K562 (cell line): Measurements from ENCODE around the gene SERF2. TPM values are rescaled to one million over a fixed set of nuclear protein-coding genes. Genes with fewer than 3 reads are reported as not detected.

ENCODE experiments used
- ATF1 ChIP-seq, 2 experiments: fragments of 450-650 bp in 1 of 2; IDR thresholded peaks; 2 replicates each; pipeline ENCODE4 v1.6.1; 2016; ENCODE audit warnings: missing compliant biosample characterization in 1 of 2, missing genetic modification characterization in 1 of 2
- BRD4 ChIP-seq: fragments of 200-600 bp; sonication (generic); IDR thresholded peaks from 2 replicates; pipeline ENCODE4 v1.6.1; 2017; ENCODE audit warnings: inconsistent platforms
- CLOCK ChIP-seq: fragments of 250-450 bp; sonication (Bioruptor Pico); IDR thresholded peaks from 2 replicates; pipeline ENCODE4 v1.4.0; 2020; ENCODE audit warnings: mild to moderate bottlenecking, moderate library complexity, borderline replicate concordance
- CSDE1 ChIP-seq, 2 experiments: fragments of 450-650 bp; IDR thresholded peaks; 2 replicates each; pipeline ENCODE4 v1.6.1; 2016; ENCODE audit warnings: mild to moderate bottlenecking in 1 of 2
- FOSL1 ChIP-seq: fragments of 200-800 bp; sonication (Bioruptor generic); conservative IDR thresholded peaks from 2 replicates; pipeline ENCODE4 v1.6.1; 2016; ENCODE audit warnings: missing genetic modification characterization, missing compliant biosample characterization
- MED1 ChIP-seq: sonication (generic); formaldehyde crosslinking; IDR thresholded peaks from 2 replicates; pipeline ENCODE4 v1.8.1; 2023; ENCODE audit warnings: missing genetic modification reagents, borderline replicate concordance
- NFRKB ChIP-seq: fragments of 450-650 bp; IDR thresholded peaks from 2 replicates; pipeline ENCODE4 v1.6.1; 2016; ENCODE audit warnings: low read depth
- PTBP1 ChIP-seq: fragments of 200-400 bp; formaldehyde crosslinking; IDR thresholded peaks from 2 replicates; pipeline ENCODE4 v1.6.1; 2017; ENCODE audit warnings: low read depth, low read length
- RBFOX2 ChIP-seq: fragments of 200-400 bp; formaldehyde crosslinking; IDR thresholded peaks from 2 replicates; pipeline ENCODE4 v1.6.1; 2017; ENCODE audit warnings: low read depth, mild to moderate bottlenecking, low read length, moderate library complexity
- SOX6 ChIP-seq: fragments of 450-650 bp; IDR thresholded peaks from 2 replicates; pipeline ENCODE4 v1.6.1; 2014; ENCODE audit warnings: mild to moderate bottlenecking
- SRF ChIP-seq, 2 experiments: fragments of 250-450, 450-650 bp in 1 of 2; sonication (Bioruptor Pico) in 1 of 2; sonication (generic) in 1 of 2; formaldehyde crosslinking; IDR thresholded peaks; 2 replicates each; pipeline versions ENCODE4 v1.5.0 to v1.5.1; 2020 to 2022; ENCODE audit warnings: mild to moderate bottlenecking in 1 of 2, missing genetic modification reagents in 1 of 2
- SRSF3 ChIP-seq: fragments of 200-400 bp; formaldehyde crosslinking; IDR thresholded peaks from 2 replicates; pipeline ENCODE4 v1.6.1; 2016; ENCODE audit warnings: mild to moderate bottlenecking, low read length, moderate library complexity; ENCODE audit not compliant: insufficient read depth
- TAF1 ChIP-seq: IDR thresholded peaks from 2 replicates; pipeline ENCODE4 v1.6.1; 2011; ENCODE audit warnings: mild to moderate bottlenecking, low read length, moderate library complexity; ENCODE audit not compliant: insufficient read depth, control insufficient read depth, severe bottlenecking; ENCODE audit errors: extremely low read depth
- THAP12 ChIP-seq: fragments of 250-450 bp; sonication (Bioruptor Pico); IDR thresholded peaks from 2 replicates; pipeline ENCODE4 v1.9.0; 2021; ENCODE audit warnings: mild to moderate bottlenecking, inconsistent platforms
- ZNF184 ChIP-seq: sonication (generic); formaldehyde crosslinking; IDR thresholded peaks from 2 replicates; pipeline ENCODE4 v1.5.0; 2020; ENCODE audit warnings: missing genetic modification reagents
- ZNF197 ChIP-seq: fragments of 200-800 bp; sonication (Bioruptor generic); IDR thresholded peaks from 2 replicates; pipeline ENCODE4 v1.6.1; 2016; ENCODE audit warnings: low read depth, missing genetic modification characterization, missing compliant biosample characterization
- ZNF3 ChIP-seq: fragments of 250-450 bp; sonication (Bioruptor Pico); IDR thresholded peaks from 2 replicates; pipeline ENCODE4 v1.5.0; 2021; ENCODE audit warnings: mild to moderate bottlenecking, moderate library complexity
- ZNF347 ChIP-seq: fragments of 450-650 bp; formaldehyde crosslinking; IDR thresholded peaks from 2 replicates; pipeline ENCODE4 v1.4.0; 2020; ENCODE audit warnings: low read depth, mild to moderate bottlenecking, moderate library complexity
- ZNF354B ChIP-seq: fragments of 250-450 bp; sonication (Bioruptor Pico); IDR thresholded peaks from 2 replicates; pipeline ENCODE4 v1.4.0; 2020
- polyA plus RNA-seq, 8 experiments: library from polyadenylated mRNA; depleted of rRNA in 4 of 8; stranded (reverse) in 5 of 8; unstranded in 3 of 8; fragments of >200 nt; fragmentation: Nextera tagmentation in 2 of 8; fragmentation: Illumina TruSeq in 1 of 8; extraction: Ambion mirVana in 2 of 8; extraction: Trizol in 1 of 8; gene quantifications; 2 replicates each; pipeline versions ENCODE4 v1.2.1 to v1.2.3, GENCODE V29; 2011 to 2014; ENCODE audit warnings: inconsistent platforms in 1 of 8, missing spikeins in 1 of 8
- total RNA-seq, 7 experiments: library from RNA; depleted of rRNA in 6 of 7; stranded (reverse); fragments of >200 nt in 6 of 7; fragmentation: Illumina TruSeq in 2 of 7; extraction: Trizol in 2 of 7; gene quantifications; 2 replicates each; pipeline versions ENCODE4 v1.2.1 to v1.2.3, GENCODE V29; 2011 to 2021; ENCODE audit warnings: low replicate concordance in 1 of 7
- TF ChIP-seq, protein P1 (sequence below): sonication (generic); formaldehyde crosslinking; IDR thresholded peaks from 2 replicates; pipeline ENCODE4 v1.8.0; 2023; ENCODE audit warnings: mild to moderate bottlenecking, missing genetic modification reagents
- TF ChIP-seq, protein P2 (sequence below): fragments of 450-650 bp; formaldehyde crosslinking; conservative IDR thresholded peaks from 2 replicates; pipeline ENCODE4 v1.4.0; 2022; ENCODE audit warnings: mild to moderate bottlenecking, missing genetic modification characterization

SERF2 gene
- total and polyA plus RNA-seq, 9 of the 15 experiments (the other 6 are each of a cell fraction or from before 2014, with no cell fraction given): 497 to 3,360 (median 867) TPM

- TF ChIP-seq, protein P1, sequence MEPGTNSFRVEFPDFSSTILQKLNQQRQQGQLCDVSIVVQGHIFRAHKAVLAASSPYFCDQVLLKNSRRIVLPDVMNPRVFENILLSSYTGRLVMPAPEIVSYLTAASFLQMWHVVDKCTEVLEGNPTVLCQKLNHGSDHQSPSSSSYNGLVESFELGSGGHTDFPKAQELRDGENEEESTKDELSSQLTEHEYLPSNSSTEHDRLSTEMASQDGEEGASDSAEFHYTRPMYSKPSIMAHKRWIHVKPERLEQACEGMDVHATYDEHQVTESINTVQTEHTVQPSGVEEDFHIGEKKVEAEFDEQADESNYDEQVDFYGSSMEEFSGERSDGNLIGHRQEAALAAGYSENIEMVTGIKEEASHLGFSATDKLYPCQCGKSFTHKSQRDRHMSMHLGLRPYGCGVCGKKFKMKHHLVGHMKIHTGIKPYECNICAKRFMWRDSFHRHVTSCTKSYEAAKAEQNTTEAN (CRISPR knock-in tag): 0 out of 2 replicates have a peak, but pooled peaks have one; percentile 45
- TF ChIP-seq, protein P2, sequence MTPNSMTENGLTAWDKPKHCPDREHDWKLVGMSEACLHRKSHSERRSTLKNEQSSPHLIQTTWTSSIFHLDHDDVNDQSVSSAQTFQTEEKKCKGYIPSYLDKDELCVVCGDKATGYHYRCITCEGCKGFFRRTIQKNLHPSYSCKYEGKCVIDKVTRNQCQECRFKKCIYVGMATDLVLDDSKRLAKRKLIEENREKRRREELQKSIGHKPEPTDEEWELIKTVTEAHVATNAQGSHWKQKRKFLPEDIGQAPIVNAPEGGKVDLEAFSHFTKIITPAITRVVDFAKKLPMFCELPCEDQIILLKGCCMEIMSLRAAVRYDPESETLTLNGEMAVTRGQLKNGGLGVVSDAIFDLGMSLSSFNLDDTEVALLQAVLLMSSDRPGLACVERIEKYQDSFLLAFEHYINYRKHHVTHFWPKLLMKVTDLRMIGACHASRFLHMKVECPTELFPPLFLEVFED (CRISPR knock-in tag): no peak
- TF ChIP-seq ZNF197: no peak
- peak; percentile 57; the same call in 1 of the 2 replicates for TF ChIP-seq SRSF3
- TF ChIP-seq PTBP1: 0 out of 2 replicates have a peak, but pooled peaks have one; percentile 14
- no peak for TF ChIP-seq SOX6
- no peak for TF ChIP-seq ZNF354B (CRISPR knock-in tag)
- no peak; a peak in 1 of 4 replicates for TF ChIP-seq SRF (CRISPR knock-in tag; IDR thresholded peaks at IDR 0.05)
- TF ChIP-seq FOSL1 (tag): no peak
- peak; percentile 21; the same call in 1 of the 2 replicates for TF ChIP-seq NFRKB
- TF ChIP-seq CSDE1 (IDR thresholded peaks at IDR 0.05): no peak
- 0 out of 2 replicates have a peak, but pooled peaks have one; percentile 2 for TF ChIP-seq BRD4
- TF ChIP-seq THAP12 (CRISPR knock-in tag): no peak
- no peak for TF ChIP-seq ZNF3 (CRISPR knock-in tag)
- TF ChIP-seq CLOCK (CRISPR knock-in tag): no peak
- no peak for TF ChIP-seq ATF1 (CRISPR knock-in tag; IDR thresholded peaks at IDR 0.05)
- no peak for TF ChIP-seq ATF1 (tag; IDR thresholded peaks at IDR 0.05)
- TF ChIP-seq ZNF184: no peak
- TF ChIP-seq ZNF347 (CRISPR knock-in tag): no peak
- TF ChIP-seq TAF1: peak; percentile 59
- TF ChIP-seq RBFOX2: peak; percentile 71
- 0 out of 2 replicates have a peak, but pooled peaks have one; percentile 6 for TF ChIP-seq MED1 (CRISPR knock-in tag)
These were observed 799 bp downstream of the SERF2 start (continued) for GRCh38 chr15:43792761-43793476.
